HCT116 (cell line): Measurements from ENCODE around the gene RAD9B. TPM values are rescaled to one million over a fixed set of nuclear protein-coding genes. Genes with fewer than 3 reads are reported as not detected.

ENCODE experiments used
- ATAC-seq: fragments of 200-7000 bp; cut with Tn5 transposase; 2 replicates; pipeline ENCODE4 v1.9.1; 2020; ENCODE audit warnings: mild to moderate bottlenecking, moderate library complexity
- BruUV-seq: library from RNA; stranded (reverse); fragments of 400-500 nt; replicated peaks from 2 replicates; lab custom pipeline; 2021; lab: Mats Ljungman, UMichigan
- CTCF ChIA-PET: fragments of 300-600 bp; sonication (Branson Sonifier 250); formaldehyde crosslinking; loops from one replicate; lab custom pipeline; 2021; ENCODE audit warnings: antibody characterized with exemption; lab: Charles Lee
- POLR2A ChIA-PET: fragments of 300-600, 350-600 bp; sonication (Branson Sonifier 250); formaldehyde crosslinking; loops from one replicate; lab custom pipeline; 2021; ENCODE audit warnings: antibody characterized with exemption; lab: Charles Lee
- RAD21 ChIA-PET, 2 experiments: fragments of 300-600 bp; sonication (Branson Sonifier 250); formaldehyde crosslinking; loops; one replicate each; lab custom pipeline; 2023; ENCODE audit warnings: low total read pairs in 2 of 2; ENCODE audit not compliant: uncharacterized antibody in 2 of 2, unreplicated experiment in 2 of 2, low non-redundant PET in 1 of 2; lab: Charles Lee
- DNase-seq: peaks from one replicate; pipeline ENCODE4 v3.0.0-alpha.2; 2010; ENCODE audit warnings: low read depth, low spot score
- H2AFZ ChIP-seq: fragments of 200-600 bp; shearing (Covaris generic), sonication (generic); 2 replicates; pipeline ENCODE4 v1.6.1; 2017; ENCODE audit warnings: low read depth, mixed run types, mixed read lengths, antibody characterized with exemption, low read length; ENCODE audit not compliant: poor library complexity, severe bottlenecking
- H3K27ac ChIP-seq: 2 replicates; pipeline ENCODE4 v1.5.1; 2012; ENCODE audit warnings: low read depth, low read length
- H3K27me3 ChIP-seq: fragments of 200-600 bp; sonication (generic); 2 replicates; pipeline ENCODE4 v1.6.1; 2016; ENCODE audit warnings: mixed run types, low read length, mixed read lengths; ENCODE audit not compliant: insufficient read depth
- H3K36me3 ChIP-seq, 2 experiments: fragments of 200-500 bp in 1 of 2; fragments of 200-600 bp in 1 of 2; sonication (Bioruptor generic) in 1 of 2; sonication (generic) in 1 of 2; 2 replicates each; pipeline versions ENCODE4 v1.5.1 to v1.6.1; 2014 to 2016; ENCODE audit warnings: low read length in 2 of 2, inconsistent platforms in 1 of 2, mixed read lengths in 1 of 2, mixed run types in 1 of 2; ENCODE audit not compliant: insufficient read depth in 2 of 2, control insufficient read depth in 1 of 2
- H3K4me1 ChIP-seq, 2 experiments: fragments of 200-600 bp in 1 of 2; sonication (generic) in 1 of 2; 2 replicates each; pipeline versions ENCODE4 v1.5.1 to v1.6.1; 2012 to 2017; ENCODE audit warnings: low read length in 2 of 2, inconsistent platforms in 1 of 2, mild to moderate bottlenecking in 1 of 2, mixed read lengths in 1 of 2, mixed run types in 1 of 2, moderate library complexity in 1 of 2; ENCODE audit not compliant: insufficient read depth in 2 of 2, control insufficient read depth in 1 of 2
- H3K4me2 ChIP-seq: fragments of 200-600 bp; sonication (generic); 2 replicates; pipeline ENCODE4 v1.6.1; 2017; ENCODE audit warnings: mixed run types, low read length, mixed read lengths
- H3K4me3 ChIP-seq, 2 experiments: fragments of 200-600 bp in 1 of 2; sonication (generic) in 1 of 2; replicated peaks in 1 of 2; 2 replicates each; pipeline ENCODE4 v1.5.1; 2011 to 2016; ENCODE audit warnings: low read length in 2 of 2, control low read depth in 1 of 2, low read depth in 1 of 2, mild to moderate bottlenecking in 1 of 2, mixed read lengths in 1 of 2, mixed run types in 1 of 2
- H3K79me2 ChIP-seq: fragments of 200-600 bp; sonication (generic); 2 replicates; pipeline ENCODE4 v1.6.1; 2017; ENCODE audit warnings: mild to moderate bottlenecking, mixed run types, low read length, moderate library complexity, mixed read lengths; ENCODE audit not compliant: insufficient read depth
- H3K9ac ChIP-seq: fragments of 200-600 bp; sonication (generic); 2 replicates; pipeline ENCODE4 v1.6.1; 2016; ENCODE audit warnings: low read length, mixed read lengths
- H3K9me2 ChIP-seq: fragments of 200-600 bp; sonication (generic), shearing (Covaris generic); 2 replicates; pipeline ENCODE4 v1.6.1; 2017; ENCODE audit warnings: mixed run types, mild to moderate bottlenecking, moderate library complexity; ENCODE audit not compliant: insufficient read depth
- H3K9me3 ChIP-seq, 2 experiments: fragments of 200-500 bp in 1 of 2; fragments of 200-600 bp in 1 of 2; sonication (Bioruptor generic) in 1 of 2; sonication (generic) in 1 of 2; 2 replicates each; pipeline ENCODE4 v1.6.1; 2014 to 2017; ENCODE audit warnings: low read length in 2 of 2, mixed read lengths in 2 of 2, inconsistent platforms in 1 of 2, low read depth in 1 of 2, mild to moderate bottlenecking in 1 of 2, mixed run types in 1 of 2, moderate library complexity in 1 of 2; ENCODE audit not compliant: control insufficient read depth in 1 of 2, insufficient read depth in 1 of 2
- H4K20me1 ChIP-seq: fragments of 200-600 bp; sonication (generic), shearing (Covaris generic); 2 replicates; pipeline ENCODE4 v1.6.1; 2017; ENCODE audit warnings: mixed run types, mild to moderate bottlenecking, moderate library complexity; ENCODE audit not compliant: insufficient read depth
- EGR1 ChIP-seq: IDR thresholded peaks from 2 replicates; pipeline ENCODE4 v1.6.1; 2012; ENCODE audit warnings: low read depth
- ELF1 ChIP-seq: IDR thresholded peaks from 2 replicates; pipeline ENCODE4 v1.6.1; 2012; ENCODE audit warnings: low read depth, borderline replicate concordance
- EZH2 ChIP-seq: fragments of 200-600 bp; sonication (generic); IDR thresholded peaks from 2 replicates; pipeline ENCODE4 v1.6.1; 2017; ENCODE audit warnings: antibody characterized with exemption, mixed run types
- FOSL1 ChIP-seq: IDR thresholded peaks from 2 replicates; pipeline ENCODE4 v1.6.1; 2012; ENCODE audit warnings: low read depth
- JUND ChIP-seq: IDR thresholded peaks from 2 replicates; pipeline ENCODE4 v1.6.1; 2012
- SRF ChIP-seq: IDR thresholded peaks from 2 replicates; pipeline ENCODE4 v1.6.1; 2012; ENCODE audit warnings: low read depth
- TCF7L2 ChIP-seq: IDR thresholded peaks from 2 replicates; pipeline ENCODE4 v1.7.0; 2011; ENCODE audit warnings: borderline replicate concordance, inconsistent platforms; ENCODE audit not compliant: insufficient read depth, insufficient read length; ENCODE audit errors: extremely low read depth
- YY1 ChIP-seq: IDR thresholded peaks from 2 replicates; pipeline ENCODE4 v1.6.1; 2011; ENCODE audit warnings: low read length, low read depth, moderate library complexity, mild to moderate bottlenecking; ENCODE audit not compliant: insufficient replicate concordance; ENCODE audit errors: extremely low read depth
- ZNF274 ChIP-seq: fragments of 200-500 bp; sonication (Bioruptor generic); IDR thresholded peaks from 2 replicates; pipeline ENCODE4 v1.6.1; 2014; ENCODE audit warnings: mild to moderate bottlenecking, low read depth, low read length, inconsistent platforms
- intact Hi-C: fragments of 100-400 bp; cut with micrococcal nuclease; formaldehyde crosslinking; loops from 2 replicates; pipeline ENCODE4 v1.10.0; 2022
- total RNA-seq: library from RNA; stranded (reverse); gene quantifications from one replicate; pipeline ENCODE4 v1.2.1, GENCODE V29; 2021; ENCODE audit not compliant: unreplicated experiment
- TF ChIP-seq, protein P1 (sequence below): IDR thresholded peaks from 2 replicates; pipeline ENCODE4 v1.6.1; 2012; ENCODE audit warnings: low read depth
- TF ChIP-seq, protein P2 (sequence below): IDR thresholded peaks from 2 replicates; pipeline ENCODE4 v1.6.1; 2012

RAD9B gene
- total RNA-seq, 1 experiment from 2014 or later = 0.17 TPM

- Histone ChIP-seq H3K4me1 (peaks cover 0 to 6% of the 10 kb centered on the region in 2 experiments; a peak in 1 of 4 replicates), H3K4me2 (no peak overlapping the region), H3K36me3 (peaks cover 0 to 9% of the 10 kb centered on the region in 2 experiments; a peak in 2 of 4 replicates), H3K9ac (no peak overlapping the region), H3K27me3 (no peaks in the 10 kb centered on the region), H3K79me2 (peaks cover 82% of the 10 kb centered on the region), H2AFZ (no peak overlapping the region), H4K20me1 (no peaks in the 10 kb centered on the region), H3K4me3 (no peak overlapping the region), H3K9me3 (no peaks in the 10 kb centered on the region)
- CTCF ChIA-PET = no interaction called here
- POLR2A ChIA-PET = no interaction called here
- ATAC-seq (no peak), DNase-seq (no peak)
- intact Hi-C loops = no loop called here
- TF ChIP-seq FOSL1 = no peak
- no peak for TF ChIP-seq SRF
- TF ChIP-seq, protein P1, sequence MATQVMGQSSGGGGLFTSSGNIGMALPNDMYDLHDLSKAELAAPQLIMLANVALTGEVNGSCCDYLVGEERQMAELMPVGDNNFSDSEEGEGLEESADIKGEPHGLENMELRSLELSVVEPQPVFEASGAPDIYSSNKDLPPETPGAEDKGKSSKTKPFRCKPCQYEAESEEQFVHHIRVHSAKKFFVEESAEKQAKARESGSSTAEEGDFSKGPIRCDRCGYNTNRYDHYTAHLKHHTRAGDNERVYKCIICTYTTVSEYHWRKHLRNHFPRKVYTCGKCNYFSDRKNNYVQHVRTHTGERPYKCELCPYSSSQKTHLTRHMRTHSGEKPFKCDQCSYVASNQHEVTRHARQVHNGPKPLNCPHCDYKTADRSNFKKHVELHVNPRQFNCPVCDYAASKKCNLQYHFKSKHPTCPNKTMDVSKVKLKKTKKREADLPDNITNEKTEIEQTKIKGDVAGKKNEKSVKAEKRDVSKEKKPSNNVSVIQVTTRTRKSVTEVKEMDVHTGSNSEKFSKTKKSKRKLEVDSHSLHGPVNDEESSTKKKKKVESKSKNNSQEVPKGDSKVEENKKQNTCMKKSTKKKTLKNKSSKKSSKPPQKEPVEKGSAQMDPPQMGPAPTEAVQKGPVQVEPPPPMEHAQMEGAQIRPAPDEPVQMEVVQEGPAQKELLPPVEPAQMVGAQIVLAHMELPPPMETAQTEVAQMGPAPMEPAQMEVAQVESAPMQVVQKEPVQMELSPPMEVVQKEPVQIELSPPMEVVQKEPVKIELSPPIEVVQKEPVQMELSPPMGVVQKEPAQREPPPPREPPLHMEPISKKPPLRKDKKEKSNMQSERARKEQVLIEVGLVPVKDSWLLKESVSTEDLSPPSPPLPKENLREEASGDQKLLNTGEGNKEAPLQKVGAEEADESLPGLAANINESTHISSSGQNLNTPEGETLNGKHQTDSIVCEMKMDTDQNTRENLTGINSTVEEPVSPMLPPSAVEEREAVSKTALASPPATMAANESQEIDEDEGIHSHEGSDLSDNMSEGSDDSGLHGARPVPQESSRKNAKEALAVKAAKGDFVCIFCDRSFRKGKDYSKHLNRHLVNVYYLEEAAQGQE = no peak
- no peak for TF ChIP-seq EZH2
- TF ChIP-seq, protein P2, sequence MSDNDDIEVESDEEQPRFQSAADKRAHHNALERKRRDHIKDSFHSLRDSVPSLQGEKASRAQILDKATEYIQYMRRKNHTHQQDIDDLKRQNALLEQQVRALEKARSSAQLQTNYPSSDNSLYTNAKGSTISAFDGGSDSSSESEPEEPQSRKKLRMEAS = no peak
- no peak for TF ChIP-seq ELF1
- no peak for TF ChIP-seq YY1
- TF ChIP-seq TCF7L2 = no peak
- no peak for TF ChIP-seq EGR1
- no peak for TF ChIP-seq JUND
- TF ChIP-seq ZNF274 = no peak
- TF ChIP-seq, all 23 proteins: peak for 0
- no TSS peak for BruUV-seq
- Histone ChIP-seq H3K9me2 (no peaks in the 10 kb centered on the region), H3K27ac (no peak overlapping the region)
- RAD21 ChIA-PET = no interaction called here
Measured at GRCh38 chr12:110549716-110550115, 47.6 kb downstream of the RAD9B start.
